ENCODE measurements around the gene MRPL34.

DNA sequence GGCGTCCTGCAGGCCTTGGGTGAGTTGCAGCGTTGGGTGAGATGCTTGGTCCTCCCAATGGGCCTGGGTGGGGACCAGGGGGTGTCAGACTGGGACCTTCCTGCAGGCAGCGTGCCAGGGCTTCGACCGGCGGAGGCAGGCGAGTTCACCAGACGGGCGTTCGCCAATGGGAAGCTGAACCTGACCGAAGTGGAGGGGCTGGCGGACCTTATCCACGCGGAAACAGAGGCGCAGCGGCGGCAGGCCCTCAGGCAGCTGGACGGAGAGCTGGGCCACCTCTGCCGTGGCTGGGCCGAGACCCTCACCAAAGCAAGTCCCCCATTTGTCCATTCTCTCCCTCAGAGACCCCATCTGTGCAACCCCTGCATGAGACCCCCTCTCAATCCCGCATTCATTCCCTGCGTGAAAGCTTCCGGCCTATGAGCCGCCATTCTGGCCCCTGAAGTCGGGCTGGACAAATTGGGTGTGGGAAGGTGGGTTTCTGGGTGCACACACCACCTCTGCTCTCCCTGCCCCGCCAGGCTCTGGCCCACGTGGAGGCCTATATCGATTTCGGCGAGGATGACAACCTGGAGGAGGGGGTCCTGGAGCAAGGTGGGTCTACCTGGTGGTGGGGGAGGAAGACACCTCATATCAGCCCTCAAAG, 32.9 kb downstream of the MRPL34 start:
- no peak for TF ChIP-seq EZH2phosphoT487 (IDR thresholded peaks at IDR 0.05; ENCODE audit: borderline replicate concordance, low read length)
- TF ChIP-seq CTCF (conservative IDR thresholded peaks at IDR 0.05; ENCODE audit: low read depth, low read length) = no peak
- no peak for TF ChIP-seq EZH2 (IDR thresholded peaks at IDR 0.05; ENCODE audit: low read length, unreplicated experiment)
